ENCODE measurements around the gene CACNA1F.

The CACNA1F gene

DNA sequence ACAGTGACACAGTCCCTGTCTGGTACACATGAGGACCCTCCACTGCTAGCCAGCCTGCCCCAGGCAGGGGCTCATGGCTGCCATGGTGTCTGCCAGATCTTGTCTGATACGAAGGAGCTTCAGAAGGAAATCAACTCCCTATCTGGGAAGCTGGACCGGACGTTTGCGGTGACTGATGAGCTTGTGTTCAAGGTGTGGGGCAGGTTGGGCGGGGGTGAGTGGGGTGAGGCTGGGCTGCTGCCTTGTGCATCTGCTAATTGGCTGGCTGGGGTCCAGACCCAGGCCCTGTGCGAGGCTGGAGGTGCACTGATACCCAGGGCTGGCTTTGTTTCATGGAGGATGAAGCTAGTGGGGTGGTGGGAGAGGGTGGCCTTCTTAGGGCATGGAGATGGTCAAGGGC lies 15.9 kb upstream of the CACNA1F start:
- peaks cover 9% of the 10 kb centered on the region for H3K27me3 ChIP-seq (ENCODE audit: insufficient read depth, low read depth, severe bottlenecking)

DNA sequence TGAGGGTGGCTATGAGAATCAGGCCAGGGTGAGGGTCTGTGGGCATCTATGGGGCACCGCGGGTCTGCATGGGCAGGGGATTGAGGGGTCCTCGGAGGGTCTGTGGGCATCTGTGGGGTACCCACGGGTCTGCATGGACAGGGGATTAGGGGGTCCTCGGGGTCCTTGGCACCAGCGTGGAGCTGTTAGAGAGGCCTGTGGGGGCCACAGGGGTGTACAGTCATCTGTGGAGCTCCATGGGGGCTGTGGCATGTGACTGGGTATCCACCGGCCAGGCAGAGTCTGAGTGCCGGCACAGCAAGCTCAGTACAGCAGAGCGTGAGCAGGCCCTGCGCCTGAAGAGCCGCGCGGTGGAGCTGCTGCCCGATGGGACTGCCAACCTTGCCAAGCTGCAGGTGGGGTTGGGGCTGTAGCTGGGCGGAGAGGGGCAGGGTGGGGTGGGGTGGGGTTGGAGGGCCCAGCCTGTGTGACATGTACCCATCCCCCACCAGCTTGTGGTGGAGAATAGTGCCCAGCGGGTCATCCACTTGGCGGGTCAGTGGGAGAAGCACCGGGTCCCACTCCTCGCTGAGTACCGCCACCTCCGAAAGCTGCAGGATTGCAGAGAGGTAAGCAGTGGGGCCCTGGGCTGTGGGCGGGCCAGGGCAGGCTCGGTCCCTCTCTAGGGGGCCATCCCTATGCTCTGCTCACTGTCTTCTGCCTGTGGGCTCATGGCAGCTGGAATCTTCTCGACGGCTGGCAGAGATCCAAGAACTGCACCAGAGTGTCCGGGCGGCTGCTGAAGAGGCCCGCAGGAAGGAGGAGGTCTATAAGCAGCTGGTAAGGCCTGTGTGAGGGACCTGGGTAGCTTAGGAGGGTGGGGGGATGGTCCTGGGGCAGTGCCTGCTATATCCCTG lies 15.0 kb upstream of the CACNA1F start:
- TF ChIP-seq, protein P1, sequence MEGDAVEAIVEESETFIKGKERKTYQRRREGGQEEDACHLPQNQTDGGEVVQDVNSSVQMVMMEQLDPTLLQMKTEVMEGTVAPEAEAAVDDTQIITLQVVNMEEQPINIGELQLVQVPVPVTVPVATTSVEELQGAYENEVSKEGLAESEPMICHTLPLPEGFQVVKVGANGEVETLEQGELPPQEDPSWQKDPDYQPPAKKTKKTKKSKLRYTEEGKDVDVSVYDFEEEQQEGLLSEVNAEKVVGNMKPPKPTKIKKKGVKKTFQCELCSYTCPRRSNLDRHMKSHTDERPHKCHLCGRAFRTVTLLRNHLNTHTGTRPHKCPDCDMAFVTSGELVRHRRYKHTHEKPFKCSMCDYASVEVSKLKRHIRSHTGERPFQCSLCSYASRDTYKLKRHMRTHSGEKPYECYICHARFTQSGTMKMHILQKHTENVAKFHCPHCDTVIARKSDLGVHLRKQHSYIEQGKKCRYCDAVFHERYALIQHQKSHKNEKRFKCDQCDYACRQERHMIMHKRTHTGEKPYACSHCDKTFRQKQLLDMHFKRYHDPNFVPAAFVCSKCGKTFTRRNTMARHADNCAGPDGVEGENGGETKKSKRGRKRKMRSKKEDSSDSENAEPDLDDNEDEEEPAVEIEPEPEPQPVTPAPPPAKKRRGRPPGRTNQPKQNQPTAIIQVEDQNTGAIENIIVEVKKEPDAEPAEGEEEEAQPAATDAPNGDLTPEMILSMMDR (IDR thresholded peaks at IDR 0.05; ENCODE audit: low read depth, low read length) = no peak
- DNase-seq = no peak
- Histone ChIP-seq H3K27ac (no peak overlapping the region), H3K9me3 (ENCODE audit: severe bottlenecking) (no peaks in the 10 kb centered on the region), H3K36me3 (no peaks in the 10 kb centered on the region; the same call in 1 of the 2 replicates), H3K27me3 (ENCODE audit: insufficient read depth, low read depth, severe bottlenecking) (peaks cover 9% of the 10 kb centered on the region), H3K4me3 (ENCODE audit: low read depth, low read length) (no peak overlapping the region)

More for the DNA sequence above, 15.9 kb upstream of the CACNA1F start:
- DNase-seq = no peak
- H3K27ac ChIP-seq = no peak overlapping the region
- no peaks in the 10 kb centered on the region for H3K9me3 ChIP-seq (ENCODE audit: severe bottlenecking)
- no peak overlapping the region for H3K4me3 ChIP-seq (ENCODE audit: low read depth, low read length)
- H3K36me3 ChIP-seq = no peaks in the 10 kb centered on the region; the same call in 1 of the 2 replicates
- TF ChIP-seq, protein P1 (IDR thresholded peaks at IDR 0.05; ENCODE audit: low read depth, low read length) = no peak

DNA sequence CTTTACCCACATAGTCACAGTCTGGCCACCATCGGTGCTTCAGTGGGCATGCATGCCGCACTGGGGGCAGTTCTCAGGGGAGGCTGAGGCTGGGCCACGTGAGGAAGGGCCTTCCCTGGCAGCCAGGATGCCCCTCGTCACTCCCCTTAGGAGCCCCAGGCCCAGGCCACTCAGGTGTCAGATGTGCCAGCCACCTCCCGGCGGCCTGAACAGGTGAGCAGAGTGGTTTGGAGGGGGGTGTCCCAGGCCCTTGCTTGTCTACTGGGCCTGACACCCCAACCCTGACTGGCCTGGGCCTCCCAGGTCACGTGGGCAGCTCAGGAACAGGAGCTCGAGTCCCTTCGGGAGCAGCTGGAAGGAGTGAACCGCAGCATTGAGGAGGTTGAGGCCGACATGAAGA lies 14.2 kb upstream of the CACNA1F start:
- Histone ChIP-seq H3K4me3 (ENCODE audit: low read depth, low read length) (no peak overlapping the region), H3K36me3 (no peaks in the 10 kb centered on the region; the same call in 1 of the 2 replicates), H3K27ac (no peak overlapping the region), H3K27me3 (ENCODE audit: insufficient read depth, low read depth, severe bottlenecking) (peaks cover 9% of the 10 kb centered on the region), H3K9me3 (ENCODE audit: severe bottlenecking) (no peaks in the 10 kb centered on the region)
- no peak for DNase-seq
- TF ChIP-seq, protein P1 (IDR thresholded peaks at IDR 0.05; ENCODE audit: low read depth, low read length) = no peak

DNA sequence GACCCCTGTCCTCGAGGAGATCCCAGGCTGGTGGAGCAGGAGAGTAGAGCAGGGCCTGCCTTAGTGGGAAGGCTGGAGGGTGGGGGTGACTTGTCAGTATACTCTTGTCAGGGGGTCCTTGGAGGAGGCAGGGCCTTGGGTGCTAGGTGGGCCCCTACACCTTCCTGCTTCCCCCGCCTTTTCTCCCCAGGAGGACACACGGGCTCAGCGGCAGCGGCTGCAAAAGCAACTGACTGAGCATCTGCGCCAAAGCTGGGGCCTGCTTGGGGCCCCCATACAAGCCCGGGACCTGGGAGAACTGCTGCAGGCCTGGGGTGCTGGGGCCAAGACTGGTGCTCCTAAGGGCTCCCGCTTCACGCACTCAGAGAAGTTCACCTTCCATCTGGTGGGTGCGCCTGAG lies 13.4 kb upstream of the CACNA1F start:
- peaks cover 9% of the 10 kb centered on the region for H3K27me3 ChIP-seq (ENCODE audit: insufficient read depth, low read depth, severe bottlenecking)
- H3K4me3 ChIP-seq (ENCODE audit: low read depth, low read length) = no peak overlapping the region
- no peaks in the 10 kb centered on the region; the same call in 1 of the 2 replicates for H3K36me3 ChIP-seq
- DNase-seq = no peak
- no peak overlapping the region for H3K27ac ChIP-seq
- TF ChIP-seq, protein P1 (IDR thresholded peaks at IDR 0.05; ENCODE audit: low read depth, low read length) = no peak
- H3K9me3 ChIP-seq (ENCODE audit: severe bottlenecking) = no peaks in the 10 kb centered on the region

DNA sequence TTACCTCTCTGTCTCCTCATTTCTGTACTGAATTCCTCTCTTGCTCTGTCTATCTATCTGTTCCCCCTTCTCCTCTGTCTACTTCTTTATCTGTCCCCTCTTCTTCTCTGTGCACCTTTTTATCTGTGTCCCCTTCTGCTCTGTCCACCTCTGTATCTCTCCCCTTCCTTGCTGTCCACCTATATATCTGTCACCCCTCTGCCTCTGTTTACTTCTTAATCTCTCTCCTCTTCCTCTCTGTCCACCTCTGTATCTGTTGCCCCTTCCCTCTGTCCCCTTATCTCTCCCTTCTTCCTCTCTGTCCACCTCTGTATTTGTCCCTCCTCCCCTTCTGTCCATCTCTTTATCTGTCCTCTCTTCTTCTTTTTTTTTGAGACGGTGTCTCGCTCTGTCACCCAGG lies 11.1 kb upstream of the CACNA1F start:
- no peak for DNase-seq
- no peak overlapping the region for H3K27ac ChIP-seq
- peaks cover 6% of the 10 kb centered on the region for H3K27me3 ChIP-seq (ENCODE audit: insufficient read depth, low read depth, severe bottlenecking)
- H3K4me3 ChIP-seq (ENCODE audit: low read depth, low read length) = no peak overlapping the region
- no peaks in the 10 kb centered on the region for H3K9me3 ChIP-seq (ENCODE audit: severe bottlenecking)
- H3K36me3 ChIP-seq = no peaks in the 10 kb centered on the region; the same call in 1 of the 2 replicates
- TF ChIP-seq, protein P1 (IDR thresholded peaks at IDR 0.05; ENCODE audit: low read depth, low read length) = no peak

All from WERI-Rb-1 (cell line).